K562 (cell line): ENCODE results near the gene NUDCD3.

Experiments used
- E2F4 ChIP-seq: sonication (generic); formaldehyde crosslinking; IDR thresholded peaks from 2 replicates; pipeline ENCODE4 v1.8.0; 2022; ENCODE audit warnings: mild to moderate bottlenecking, low read depth, missing genetic modification reagents
- EZH2 ChIP-seq: IDR thresholded peaks from 2 replicates; pipeline ENCODE4 v1.6.1; 2012; ENCODE audit warnings: low read depth, mild to moderate bottlenecking, inconsistent platforms, low read length, borderline replicate concordance
- FOS ChIP-seq: IDR thresholded peaks from 3 replicates; pipeline ENCODE4 v1.6.1; 2011; ENCODE audit not compliant: insufficient read length; ENCODE audit errors: extremely low read depth
- HDAC1 ChIP-seq, 2 experiments: fragments of 450-650 bp; IDR thresholded peaks; 2 replicates each; pipeline ENCODE4 v1.6.1; 2016 to 2017; ENCODE audit warnings: inconsistent platforms in 1 of 2, mild to moderate bottlenecking in 1 of 2, moderate library complexity in 1 of 2
- L3MBTL2 ChIP-seq: fragments of 450-650 bp; IDR thresholded peaks from 2 replicates; pipeline ENCODE4 v1.6.1; 2016; ENCODE audit warnings: mild to moderate bottlenecking, moderate library complexity
- MAFF ChIP-seq: IDR thresholded peaks from 2 replicates; pipeline ENCODE4 v1.6.1; 2012; ENCODE audit warnings: low read length, improper control_type of control experiment
- PKNOX1 ChIP-seq: fragments of 450-650 bp; IDR thresholded peaks from 2 replicates; pipeline ENCODE4 v1.6.1; 2016
- TF ChIP-seq, protein P1 (sequence below), 3 experiments: IDR thresholded peaks in 2 of 3; conservative IDR thresholded peaks in 1 of 3; 2 replicates each; pipeline ENCODE4 v1.5.1; 2011 to 2012; ENCODE audit warnings: low read length in 3 of 3, mild to moderate bottlenecking in 3 of 3, control low read depth in 2 of 3, improper control_type of control experiment in 1 of 3, inconsistent platforms in 1 of 3, low read depth in 1 of 3, mixed read lengths in 1 of 3, moderate library complexity in 1 of 3; ENCODE audit not compliant: insufficient read depth in 2 of 3
- TF ChIP-seq, protein P2 (sequence below): fragments of 250-450 bp; sonication (Bioruptor Pico); IDR thresholded peaks from 2 replicates; pipeline ENCODE4 v1.4.0; 2020; ENCODE audit warnings: mild to moderate bottlenecking, moderate library complexity

GRCh38 chr7:44466300-44467216 is 23.9 kb downstream of the NUDCD3 start:
- TF ChIP-seq L3MBTL2 (no peak), HDAC1 (IDR thresholded peaks at IDR 0.05) (no peak), E2F4 (no peak), MAFF (no peak), FOS (no peak), PKNOX1 (no peak), EZH2 (no peak)
- TF ChIP-seq, protein P1, sequence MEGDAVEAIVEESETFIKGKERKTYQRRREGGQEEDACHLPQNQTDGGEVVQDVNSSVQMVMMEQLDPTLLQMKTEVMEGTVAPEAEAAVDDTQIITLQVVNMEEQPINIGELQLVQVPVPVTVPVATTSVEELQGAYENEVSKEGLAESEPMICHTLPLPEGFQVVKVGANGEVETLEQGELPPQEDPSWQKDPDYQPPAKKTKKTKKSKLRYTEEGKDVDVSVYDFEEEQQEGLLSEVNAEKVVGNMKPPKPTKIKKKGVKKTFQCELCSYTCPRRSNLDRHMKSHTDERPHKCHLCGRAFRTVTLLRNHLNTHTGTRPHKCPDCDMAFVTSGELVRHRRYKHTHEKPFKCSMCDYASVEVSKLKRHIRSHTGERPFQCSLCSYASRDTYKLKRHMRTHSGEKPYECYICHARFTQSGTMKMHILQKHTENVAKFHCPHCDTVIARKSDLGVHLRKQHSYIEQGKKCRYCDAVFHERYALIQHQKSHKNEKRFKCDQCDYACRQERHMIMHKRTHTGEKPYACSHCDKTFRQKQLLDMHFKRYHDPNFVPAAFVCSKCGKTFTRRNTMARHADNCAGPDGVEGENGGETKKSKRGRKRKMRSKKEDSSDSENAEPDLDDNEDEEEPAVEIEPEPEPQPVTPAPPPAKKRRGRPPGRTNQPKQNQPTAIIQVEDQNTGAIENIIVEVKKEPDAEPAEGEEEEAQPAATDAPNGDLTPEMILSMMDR (IDR thresholded peaks at IDR 0.05 in 2 of 3, conservative IDR thresholded peaks at IDR 0.05 in 1 of 3; ENCODE audit: insufficient read depth in 2 of 3, low read depth in 1 of 3, low read length in 3 of 3): no peak
- TF ChIP-seq, protein P2, sequence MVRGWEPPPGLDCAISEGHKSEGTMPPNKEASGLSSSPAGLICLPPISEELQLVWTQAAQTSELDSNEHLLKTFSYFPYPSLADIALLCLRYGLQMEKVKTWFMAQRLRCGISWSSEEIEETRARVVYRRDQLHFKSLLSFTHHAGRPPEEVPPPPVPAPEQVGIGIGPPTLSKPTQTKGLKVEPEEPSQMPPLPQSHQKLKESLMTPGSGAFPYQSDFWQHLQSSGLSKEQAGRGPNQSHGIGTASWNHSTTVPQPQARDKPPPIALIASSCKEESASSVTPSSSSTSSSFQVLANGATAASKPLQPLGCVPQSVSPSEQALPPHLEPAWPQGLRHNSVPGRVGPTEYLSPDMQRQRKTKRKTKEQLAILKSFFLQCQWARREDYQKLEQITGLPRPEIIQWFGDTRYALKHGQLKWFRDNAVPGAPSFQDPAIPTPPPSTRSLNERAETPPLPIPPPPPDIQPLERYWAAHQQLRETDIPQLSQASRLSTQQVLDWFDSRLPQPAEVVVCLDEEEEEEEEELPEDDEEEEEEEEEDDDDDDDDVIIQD: no peak
